Measurements from ENCODE around the gene TEFM. TPM values are rescaled to one million over a fixed set of nuclear protein-coding genes. Genes with fewer than 3 reads are reported as not detected.

TEFM gene
- polyA plus RNA-seq, 4 donors: 20.9 to 26.2 (median 25.4) TPM

Other genes with a start within 250 kb of the TEFM start
- gene CRLF3, start 81.5 kb downstream of the TEFM start, polyA plus RNA-seq (ENCODE audit: insufficient read length in 4 of 4): 10 to 100 TPM; 12.9 to 19.6 (median 14.1) TPM
- 1 to 10 TPM; 5.4 to 7.5 (median 7.0) TPM for gene ATAD5, start 74.3 kb downstream of the TEFM start, polyA plus RNA-seq (ENCODE audit: insufficient read length in 4 of 4)
- 1 to 10 TPM; 2.5 to 4.2 (median 3.4) TPM for gene ADAP2, start 15.7 kb upstream of the TEFM start, polyA plus RNA-seq (ENCODE audit: insufficient read length in 4 of 4)
- gene RNF135, start 64.8 kb upstream of the TEFM start, polyA plus RNA-seq (ENCODE audit: insufficient read length in 4 of 4): 10 to 100 TPM; 18.7 to 20.7 (median 19.4) TPM
- 10 to 100 TPM; 36.6 to 42.1 (median 39.1) TPM for gene NF1, start 188.7 kb upstream of the TEFM start, polyA plus RNA-seq (ENCODE audit: insufficient read length in 4 of 4)

All from right renal pelvis (tissue), 4 donors.